Neural cell (in vitro differentiated cells): Measurements from ENCODE around the gene CNTFR. TPM values are rescaled to one million over a fixed set of nuclear protein-coding genes. Genes with fewer than 3 reads are reported as not detected.

Experiments
- H2AFZ ChIP-seq: fragments of 200-600, 300-800 bp; sonication (generic), shearing (Covaris generic); 2 replicates; pipeline ENCODE4 v1.6.0; 2014; ENCODE audit warnings: low read depth, mild to moderate bottlenecking, antibody characterized with exemption, low read length, moderate library complexity
- H3F3A ChIP-seq: fragments of 200-600 bp; shearing (Covaris generic); 2 replicates; pipeline ENCODE4 v1.6.1; 2016; ENCODE audit warnings: mild to moderate bottlenecking, moderate library complexity, mixed read lengths, antibody characterized with exemption, low read length; ENCODE audit not compliant: insufficient read depth, poor library complexity, severe bottlenecking
- H3K27ac ChIP-seq: fragments of 200-600, 300-800 bp; sonication (generic), shearing (Covaris generic); 2 replicates; pipeline ENCODE4 v1.5.1; 2014; ENCODE audit warnings: mild to moderate bottlenecking, low read length, moderate library complexity
- H3K27me3 ChIP-seq: fragments of 300-800, 200-600 bp; sonication (generic), shearing (Covaris generic); 2 replicates; pipeline ENCODE4 v1.6.0; 2014; ENCODE audit warnings: mild to moderate bottlenecking, low read depth, low read length, moderate library complexity; ENCODE audit not compliant: insufficient read depth
- H3K36me3 ChIP-seq: fragments of 300-800, 200-600 bp; sonication (generic), shearing (Covaris generic); 2 replicates; pipeline ENCODE4 v1.5.1; 2014; ENCODE audit warnings: mild to moderate bottlenecking, antibody characterized with exemption, low read length, moderate library complexity; ENCODE audit not compliant: insufficient read depth
- H3K4me2 ChIP-seq: fragments of 300-800, 200-600 bp; sonication (generic), shearing (Covaris generic); 2 replicates; pipeline ENCODE4 v1.6.0; 2014; ENCODE audit warnings: mild to moderate bottlenecking, low read length
- H3K4me3 ChIP-seq: fragments of 300-800, 200-600 bp; sonication (generic), shearing (Covaris generic); 2 replicates; pipeline ENCODE4 v1.5.1; 2014; ENCODE audit warnings: mild to moderate bottlenecking, low read length, moderate library complexity
- H3K79me2 ChIP-seq: fragments of 200-600 bp; shearing (Covaris generic); replicated peaks from 2 replicates; pipeline ENCODE4 v1.6.0; 2014; ENCODE audit warnings: mild to moderate bottlenecking, low read length, moderate library complexity; ENCODE audit not compliant: insufficient read depth
- H3K9ac ChIP-seq: fragments of 300-800, 200-600 bp; sonication (generic), shearing (Covaris generic); 2 replicates; pipeline ENCODE4 v1.6.1; 2016; ENCODE audit warnings: mild to moderate bottlenecking, low read length, mixed read lengths
- H3K9me2 ChIP-seq: fragments of 200-600 bp; shearing (Covaris generic); 2 replicates; pipeline ENCODE4 v1.6.1; 2016; ENCODE audit warnings: mild to moderate bottlenecking, low read length, mixed read lengths; ENCODE audit not compliant: insufficient read depth
- H3K9me3 ChIP-seq: fragments of 200-600, 300-800 bp; sonication (generic), shearing (Covaris generic); 2 replicates; pipeline ENCODE4 v1.6.1; 2016; ENCODE audit warnings: mild to moderate bottlenecking, mixed run types, low read length, moderate library complexity, mixed read lengths
- H4K20me1 ChIP-seq: fragments of 200-600 bp; shearing (Covaris generic); 2 replicates; pipeline ENCODE4 v1.6.1; 2016; ENCODE audit warnings: mild to moderate bottlenecking, mixed run types; ENCODE audit not compliant: insufficient read depth
- EZH2 ChIP-seq: fragments of 200-600, 300-800 bp; shearing (Covaris generic), sonication (generic); IDR thresholded peaks from 2 replicates; pipeline ENCODE4 v1.6.1; 2014; ENCODE audit warnings: antibody characterized with exemption, low read length, borderline replicate concordance, mild to moderate bottlenecking; ENCODE audit not compliant: insufficient read depth, poor library complexity, severe bottlenecking
- MXI1 ChIP-seq: fragments of 450-650 bp; conservative IDR thresholded peaks from 2 replicates; pipeline ENCODE4 v1.6.1; 2014; ENCODE audit warnings: antibody characterized with exemption, mild to moderate bottlenecking; ENCODE audit not compliant: poor library complexity, severe bottlenecking
- POLR2AphosphoS5 ChIP-seq: IDR thresholded peaks from 2 replicates; pipeline ENCODE4 v1.6.1; 2012
- RAD21 ChIP-seq: fragments of 450-650 bp; conservative IDR thresholded peaks from 2 replicates; pipeline ENCODE4 v1.6.1; 2014; ENCODE audit warnings: antibody characterized with exemption, mild to moderate bottlenecking, moderate library complexity
- polyA plus RNA-seq: library from polyadenylated mRNA; depleted of rRNA; stranded (reverse); fragments of >200 nt; gene quantifications from 2 replicates; pipeline ENCODE4 v1.2.3, GENCODE V29; 2014
- TF ChIP-seq, protein P1 (sequence below): fragments of 450-650 bp; IDR thresholded peaks from 2 replicates; pipeline ENCODE4 v1.5.1; 2014; ENCODE audit warnings: antibody characterized with exemption, mild to moderate bottlenecking, moderate library complexity; ENCODE audit not compliant: poor library complexity, severe bottlenecking

Gene CNTFR
- polyA plus RNA-seq, 1 donor from 2014 or later: 19.0 TPM

- no peak overlapping the region for H3K4me2 ChIP-seq
- TF ChIP-seq, protein P1, sequence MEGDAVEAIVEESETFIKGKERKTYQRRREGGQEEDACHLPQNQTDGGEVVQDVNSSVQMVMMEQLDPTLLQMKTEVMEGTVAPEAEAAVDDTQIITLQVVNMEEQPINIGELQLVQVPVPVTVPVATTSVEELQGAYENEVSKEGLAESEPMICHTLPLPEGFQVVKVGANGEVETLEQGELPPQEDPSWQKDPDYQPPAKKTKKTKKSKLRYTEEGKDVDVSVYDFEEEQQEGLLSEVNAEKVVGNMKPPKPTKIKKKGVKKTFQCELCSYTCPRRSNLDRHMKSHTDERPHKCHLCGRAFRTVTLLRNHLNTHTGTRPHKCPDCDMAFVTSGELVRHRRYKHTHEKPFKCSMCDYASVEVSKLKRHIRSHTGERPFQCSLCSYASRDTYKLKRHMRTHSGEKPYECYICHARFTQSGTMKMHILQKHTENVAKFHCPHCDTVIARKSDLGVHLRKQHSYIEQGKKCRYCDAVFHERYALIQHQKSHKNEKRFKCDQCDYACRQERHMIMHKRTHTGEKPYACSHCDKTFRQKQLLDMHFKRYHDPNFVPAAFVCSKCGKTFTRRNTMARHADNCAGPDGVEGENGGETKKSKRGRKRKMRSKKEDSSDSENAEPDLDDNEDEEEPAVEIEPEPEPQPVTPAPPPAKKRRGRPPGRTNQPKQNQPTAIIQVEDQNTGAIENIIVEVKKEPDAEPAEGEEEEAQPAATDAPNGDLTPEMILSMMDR: peak; percentile 27
- TF ChIP-seq RAD21: no peak
- H3K79me2 ChIP-seq: peaks cover 16% of the 10 kb centered on the region
- peak overlapping the region; percentile 57 for H3K27ac ChIP-seq
- peak overlapping the region; percentile 58 for H3K9ac ChIP-seq
- no peaks in the 10 kb centered on the region for H3K27me3 ChIP-seq
- H3K9me3 ChIP-seq: no peaks in the 10 kb centered on the region
- H3K9me2 ChIP-seq: no peaks in the 10 kb centered on the region
- peaks cover 5% of the 10 kb centered on the region for H3F3A ChIP-seq
- no peaks in the 10 kb centered on the region for H3K36me3 ChIP-seq
- peak overlapping the region; percentile 53 for H3K4me3 ChIP-seq
- no peak overlapping the region for H2AFZ ChIP-seq
- peaks cover 3% of the 10 kb centered on the region for H4K20me1 ChIP-seq
These were observed 12.7 kb downstream of the CNTFR start for GRCh38 chr9:34576597-34577399.

DNA sequence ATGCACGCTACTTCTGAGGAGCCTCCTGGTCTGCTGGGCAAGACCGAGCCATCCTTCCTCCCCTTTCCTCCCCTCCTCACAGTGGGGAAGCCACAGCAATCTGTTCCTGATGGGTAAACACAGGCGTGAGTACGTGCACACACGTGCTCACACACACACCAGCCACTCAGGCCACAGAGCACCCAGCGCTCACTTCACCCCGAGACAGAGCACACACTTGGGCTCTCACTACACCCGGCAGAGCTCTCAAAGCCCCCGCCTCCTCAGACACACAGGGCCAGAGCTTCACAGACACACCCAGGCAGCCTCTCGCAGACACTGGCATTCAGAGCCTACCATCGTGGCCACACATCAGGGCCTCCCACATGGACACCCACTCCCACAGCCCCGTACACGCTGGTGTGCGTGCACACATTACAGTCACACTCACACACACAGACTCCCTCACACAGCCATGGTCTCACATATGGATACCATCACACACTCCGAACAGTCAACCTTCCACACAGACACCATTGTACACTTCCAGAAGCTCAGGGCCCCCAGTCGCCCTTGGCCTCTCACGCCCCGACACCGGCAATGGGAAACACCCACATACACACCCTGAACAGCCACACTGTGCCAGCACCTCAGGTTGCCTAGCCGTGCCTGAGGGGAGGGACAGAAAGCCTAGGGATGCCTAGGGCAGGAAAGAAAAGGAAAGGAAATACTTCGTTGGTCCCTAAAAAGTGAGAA is 13.5 kb downstream of the CNTFR start:
- H3K4me2 ChIP-seq: no peak overlapping the region

GRCh38 chr9:34575241-34575640 is 14.3 kb downstream of the CNTFR start:
- Histone ChIP-seq H4K20me1 (peaks cover 3% of the 10 kb centered on the region), H3K36me3 (no peaks in the 10 kb centered on the region), H3K4me2 (no peak overlapping the region), H2AFZ (no peak overlapping the region), H3K27me3 (no peaks in the 10 kb centered on the region), H3K9me2 (no peaks in the 10 kb centered on the region), H3F3A (peaks cover 5% of the 10 kb centered on the region), H3K4me3 (no peak overlapping the region), H3K9ac (no peak overlapping the region), H3K9me3 (no peaks in the 10 kb centered on the region), H3K27ac (no peak overlapping the region), H3K79me2 (peaks cover 10% of the 10 kb centered on the region)
- TF ChIP-seq MXI1: no peak
- no peak for TF ChIP-seq EZH2

More for the DNA sequence above, 13.5 kb downstream of the CNTFR start:
- Histone ChIP-seq H3K9me2 (no peaks in the 10 kb centered on the region), H3K27ac (peak overlapping the region; percentile 8), H3K9ac (peak overlapping the region; percentile 31), H4K20me1 (peaks cover 3% of the 10 kb centered on the region), H3K9me3 (no peaks in the 10 kb centered on the region), H3K36me3 (no peaks in the 10 kb centered on the region), H3F3A (peaks cover 5% of the 10 kb centered on the region), H3K27me3 (no peaks in the 10 kb centered on the region), H2AFZ (no peak overlapping the region), H3K4me3 (no peak overlapping the region), H3K79me2 (peaks cover 10% of the 10 kb centered on the region)
- TF ChIP-seq POLR2AphosphoS5: peak; percentile 31
- no peak for TF ChIP-seq RAD21

GRCh38 chr9:34574571-34574970 is 15.0 kb downstream of the CNTFR start:
- Histone ChIP-seq H3K4me3 (no peak overlapping the region), H3K27me3 (no peaks in the 10 kb centered on the region), H2AFZ (no peak overlapping the region), H3K36me3 (no peaks in the 10 kb centered on the region), H3K9me3 (no peaks in the 10 kb centered on the region), H3K9ac (no peak overlapping the region), H3K79me2 (peaks cover 12% of the 10 kb centered on the region), H3K27ac (no peak overlapping the region), H4K20me1 (peaks cover 3% of the 10 kb centered on the region), H3F3A (peaks cover 5% of the 10 kb centered on the region), H3K4me2 (no peak overlapping the region), H3K9me2 (no peaks in the 10 kb centered on the region)
- TF ChIP-seq, protein P1: no peak
- no peak for TF ChIP-seq MXI1
- TF ChIP-seq RAD21: no peak
